Stimulated activated naive B cell treated with anti-CD40 and anti-IgM and Interleukin-4, amounts not matched to agents 10 μg/mL and 1 μg/mL and 100 μg/mL, for 72 hours (primary cell): Measurements from ENCODE around the gene GCK.
A peak's percentile ranks its signal among the peaks of the same experiment; 100 is the strongest.

ENCODE experiments used
- ATAC-seq, 2 donors: fragments of 150-1000 bp; cut with Tn5 transposase; replicated peaks; 2 replicates each; pipeline ENCODE4 v1.10.0; 2021; ENCODE audit warnings: moderate library complexity in 1 of 2
- DNase-seq: peaks from one replicate; pipeline ENCODE4 v3.0.0; 2021
- H3K27ac Mint-ChIP-seq: one replicate; pipeline ENCODE4 v1.8.0; 2022; ENCODE audit warnings: mild to moderate bottlenecking, mixed read lengths
- H3K27me3 Mint-ChIP-seq, 2 donors: one replicate each; pipeline ENCODE4 v1.8.0; 2022; ENCODE audit warnings: mixed read lengths in 2 of 2
- H3K36me3 Mint-ChIP-seq, 2 donors: one replicate each; pipeline ENCODE4 v1.8.0; 2022; ENCODE audit warnings: mixed read lengths in 2 of 2, mild to moderate bottlenecking in 1 of 2
- H3K4me1 Mint-ChIP-seq, 2 donors: one replicate each; pipeline ENCODE4 v1.8.0; 2022; ENCODE audit warnings: mixed read lengths in 2 of 2, mild to moderate bottlenecking in 1 of 2
- H3K4me3 Mint-ChIP-seq, 2 donors: one replicate each; pipeline ENCODE4 v1.8.0; 2022; ENCODE audit warnings: mild to moderate bottlenecking in 2 of 2, mixed read lengths in 2 of 2, moderate library complexity in 1 of 2
- H3K9me3 Mint-ChIP-seq, 2 donors: one replicate each; pipeline ENCODE4 v1.8.0; 2022; ENCODE audit warnings: mixed read lengths in 2 of 2, mild to moderate bottlenecking in 1 of 2

Gene GCK

GRCh38 chr7:44116087-44116788 is 73.0 kb downstream of the GCK start:
- Mint-ChIP-seq H3K36me3 (peaks cover 64 to 87% of the 10 kb centered on the region in 2 donors), H3K4me3 (no peak overlapping the region), H3K27me3 (no peaks in the 10 kb centered on the region), H3K4me1 (peaks cover 17 to 46% of the 10 kb centered on the region in 2 donors), H3K9me3 (no peaks in the 10 kb centered on the region), H3K27ac (no peak overlapping the region)
- DNase-seq: no peak
- no peak for ATAC-seq

GRCh38 chr7:44114586-44115310 is 74.5 kb downstream of the GCK start:
- DNase-seq (no peak), ATAC-seq (no peak)
- Mint-ChIP-seq H3K27me3 (no peaks in the 10 kb centered on the region), H3K4me3 (no peak overlapping the region), H3K27ac (no peak overlapping the region), H3K4me1 (peaks cover 8 to 39% of the 10 kb centered on the region in 2 donors), H3K36me3 (peaks cover 53 to 73% of the 10 kb centered on the region in 2 donors), H3K9me3 (no peaks in the 10 kb centered on the region)

GRCh38 chr7:44113764-44114354 is 75.4 kb downstream of the GCK start:
- peaks cover 48 to 65% of the 10 kb centered on the region in 2 donors for H3K36me3 Mint-ChIP-seq
- ATAC-seq (no peak), DNase-seq (no peak)

GRCh38 chr7:44112997-44113763 is 76.1 kb downstream of the GCK start:
- Mint-ChIP-seq H3K4me3 (no peak overlapping the region), H3K27ac (no peak overlapping the region), H3K4me1 (peaks cover 6 to 25% of the 10 kb centered on the region in 2 donors), H3K27me3 (no peaks in the 10 kb centered on the region), H3K9me3 (no peaks in the 10 kb centered on the region), H3K36me3 (peaks cover 48 to 66% of the 10 kb centered on the region in 2 donors)
- ATAC-seq (no peak), DNase-seq (no peak)

More at GRCh38 chr7:44113764-44114354, 75.4 kb downstream of the GCK start:
- no peaks in the 10 kb centered on the region for H3K27me3 Mint-ChIP-seq
- H3K4me3 Mint-ChIP-seq: no peak overlapping the region
- H3K4me1 Mint-ChIP-seq: peaks cover 3 to 31% of the 10 kb centered on the region in 2 donors
- H3K27ac Mint-ChIP-seq: peak overlapping the region; percentile 56
- H3K9me3 Mint-ChIP-seq: no peaks in the 10 kb centered on the region

GRCh38 chr7:44112231-44112996 is 76.8 kb downstream of the GCK start:
- Mint-ChIP-seq H3K27me3 (no peaks in the 10 kb centered on the region), H3K4me3 (peak overlapping the region in 1 of 2 donors; percentile 19), H3K36me3 (peaks cover 40 to 61% of the 10 kb centered on the region in 2 donors), H3K27ac (peak overlapping the region; percentile 44), H3K9me3 (no peaks in the 10 kb centered on the region), H3K4me1 (peaks cover 4 to 17% of the 10 kb centered on the region in 2 donors)
- ATAC-seq: no peak
- no peak for DNase-seq

- ATAC-seq (peak in 1 of 2 donors; percentile 16), DNase-seq (no peak)
- peaks cover 4 to 11% of the 10 kb centered on the region in 2 donors for H3K4me1 Mint-ChIP-seq
- peak overlapping the region; percentile 42 for H3K27ac Mint-ChIP-seq
- H3K4me3 Mint-ChIP-seq: no peak overlapping the region
- H3K9me3 Mint-ChIP-seq: no peaks in the 10 kb centered on the region
- H3K27me3 Mint-ChIP-seq: no peaks in the 10 kb centered on the region
- H3K36me3 Mint-ChIP-seq: peaks cover 35 to 54% of the 10 kb centered on the region in 2 donors
These were observed 77.5 kb downstream of the GCK start for GRCh38 chr7:44111761-44112160.

GRCh38 chr7:44110719-44111635 is 78.3 kb downstream of the GCK start:
- no peak overlapping the region for H3K27ac Mint-ChIP-seq
- H3K4me3 Mint-ChIP-seq: no peak overlapping the region
- peaks cover 31 to 48% of the 10 kb centered on the region in 2 donors for H3K36me3 Mint-ChIP-seq
- peaks cover 8 to 10% of the 10 kb centered on the region in 2 donors for H3K4me1 Mint-ChIP-seq
- DNase-seq: no peak
- no peaks in the 10 kb centered on the region for H3K9me3 Mint-ChIP-seq
- H3K27me3 Mint-ChIP-seq: no peaks in the 10 kb centered on the region
- ATAC-seq: no peak

- Mint-ChIP-seq H3K27me3 (no peaks in the 10 kb centered on the region), H3K4me3 (no peak overlapping the region), H3K27ac (no peak overlapping the region), H3K36me3 (peaks cover 30 to 41% of the 10 kb centered on the region in 2 donors), H3K4me1 (peaks cover 16 to 20% of the 10 kb centered on the region in 2 donors), H3K9me3 (no peaks in the 10 kb centered on the region)
- DNase-seq: no peak
- no peak for ATAC-seq
These were observed 79.2 kb downstream of the GCK start for GRCh38 chr7:44109991-44110390.

GRCh38 chr7:44108768-44109750 is 80.2 kb downstream of the GCK start:
- Mint-ChIP-seq H3K4me3 (no peak overlapping the region), H3K27ac (no peak overlapping the region), H3K27me3 (no peaks in the 10 kb centered on the region), H3K9me3 (no peaks in the 10 kb centered on the region), H3K4me1 (peaks cover 16 to 20% of the 10 kb centered on the region in 2 donors), H3K36me3 (peaks cover 26 to 32% of the 10 kb centered on the region in 2 donors)
- no peak for DNase-seq
- ATAC-seq: peak in 1 of 2 donors; percentile 21

GRCh38 chr7:44107961-44108767 is 81.1 kb downstream of the GCK start:
- Mint-ChIP-seq H3K36me3 (peaks cover 18 to 24% of the 10 kb centered on the region in 2 donors), H3K4me3 (no peak overlapping the region), H3K27ac (peak overlapping the region; percentile 56), H3K9me3 (no peaks in the 10 kb centered on the region), H3K4me1 (peaks cover 22 to 23% of the 10 kb centered on the region in 2 donors), H3K27me3 (no peaks in the 10 kb centered on the region)
- ATAC-seq (no peak), DNase-seq (no peak)
